ENCODE data around the gene IQCC.
A peak's percentile ranks its signal among the peaks of the same experiment; 100 is the strongest.

IQCC gene

GRCh38 chr1:32197837-32198236 is 7.6 kb upstream of the IQCC start:
- no peaks in the 10 kb centered on the region for H3K9me3 ChIP-seq (ENCODE audit: control insufficient read depth, insufficient read depth, low read length)

GRCh38 chr1:32198237-32199042 is 7.0 kb upstream of the IQCC start:
- Histone ChIP-seq H3K9ac (ENCODE audit: low read depth, low read length) (no peak overlapping the region), H3K9me3 (ENCODE audit: control insufficient read depth, insufficient read depth, low read length) (no peaks in the 10 kb centered on the region), H3K36me3 (ENCODE audit: control insufficient read depth, insufficient read depth, low read length) (peaks cover 31% of the 10 kb centered on the region), H3K4me3 (ENCODE audit: low read depth, low read length) (no peak overlapping the region), H3K27me3 (ENCODE audit: control insufficient read depth, insufficient read depth, low read length) (peaks cover under 1% of the 10 kb centered on the region), H3K4me1 (ENCODE audit: control insufficient read depth, insufficient read depth, low read length) (peaks cover 6% of the 10 kb centered on the region)

More at GRCh38 chr1:32197837-32198236, 7.6 kb upstream of the IQCC start:
- H3K4me3 ChIP-seq (ENCODE audit: low read depth, low read length) = no peak overlapping the region
- peaks cover 6% of the 10 kb centered on the region for H3K4me1 ChIP-seq (ENCODE audit: control insufficient read depth, insufficient read depth, low read length)
- H3K36me3 ChIP-seq (ENCODE audit: control insufficient read depth, insufficient read depth, low read length) = peaks cover 36% of the 10 kb centered on the region
- no peaks in the 10 kb centered on the region for H3K27me3 ChIP-seq (ENCODE audit: control insufficient read depth, insufficient read depth, low read length)
- no peak overlapping the region for H3K9ac ChIP-seq (ENCODE audit: low read depth, low read length)

GRCh38 chr1:32199043-32199716 is 6.3 kb upstream of the IQCC start:
- H3K36me3 ChIP-seq (ENCODE audit: control insufficient read depth, insufficient read depth, low read length) = peaks cover 25% of the 10 kb centered on the region
- H3K4me3 ChIP-seq (ENCODE audit: low read depth, low read length) = no peak overlapping the region
- no peaks in the 10 kb centered on the region for H3K9me3 ChIP-seq (ENCODE audit: control insufficient read depth, insufficient read depth, low read length)
- H3K9ac ChIP-seq (ENCODE audit: low read depth, low read length) = peak overlapping the region; percentile 14
- peaks cover 6% of the 10 kb centered on the region for H3K4me1 ChIP-seq (ENCODE audit: control insufficient read depth, insufficient read depth, low read length)
- peaks cover 8% of the 10 kb centered on the region for H3K27me3 ChIP-seq (ENCODE audit: control insufficient read depth, insufficient read depth, low read length)

GRCh38 chr1:32199717-32200072 is 5.8 kb upstream of the IQCC start:
- peak overlapping the region; percentile 14 for H3K9ac ChIP-seq (ENCODE audit: low read depth, low read length)
- H3K4me3 ChIP-seq (ENCODE audit: low read depth, low read length) = peak overlapping the region; percentile 63
- no peaks in the 10 kb centered on the region for H3K9me3 ChIP-seq (ENCODE audit: control insufficient read depth, insufficient read depth, low read length)
- peaks cover 13% of the 10 kb centered on the region for H3K27me3 ChIP-seq (ENCODE audit: control insufficient read depth, insufficient read depth, low read length)
- H3K4me1 ChIP-seq (ENCODE audit: control insufficient read depth, insufficient read depth, low read length) = peaks cover 7% of the 10 kb centered on the region
- H3K36me3 ChIP-seq (ENCODE audit: control insufficient read depth, insufficient read depth, low read length) = peaks cover 21% of the 10 kb centered on the region

GRCh38 chr1:32200226-32201010 is 5.1 kb upstream of the IQCC start, which contains the start of gene CCDC28B:
Gene CCDC28B (plus strand): TSS chr1:32200595. CDS start chr1:32201936, 1,341 bp downstream.
- Histone ChIP-seq H3K4me3 (ENCODE audit: low read depth, low read length) (peak within 1 kb of the TSS; percentile 63), H3K27me3 (ENCODE audit: control insufficient read depth, insufficient read depth, low read length) (peaks cover 16% of the 10 kb centered on the region), H3K9me3 (ENCODE audit: control insufficient read depth, insufficient read depth, low read length) (no peaks in the 10 kb centered on the region), H3K4me1 (ENCODE audit: control insufficient read depth, insufficient read depth, low read length) (peaks cover 9% of the 10 kb centered on the region), H3K9ac (ENCODE audit: low read depth, low read length) (peak within 1 kb of the TSS; percentile 14), H3K36me3 (ENCODE audit: control insufficient read depth, insufficient read depth, low read length) (peaks cover 14% of the 10 kb centered on the region)

- Histone ChIP-seq H3K4me1 (ENCODE audit: control insufficient read depth, insufficient read depth, low read length) (peaks cover 10% of the 10 kb centered on the region), H3K4me3 (ENCODE audit: low read depth, low read length) (peak overlapping the region; percentile 63), H3K9ac (ENCODE audit: low read depth, low read length) (no peak overlapping the region), H3K9me3 (ENCODE audit: control insufficient read depth, insufficient read depth, low read length) (no peaks in the 10 kb centered on the region), H3K36me3 (ENCODE audit: control insufficient read depth, insufficient read depth, low read length) (peaks cover 7% of the 10 kb centered on the region), H3K27me3 (ENCODE audit: control insufficient read depth, insufficient read depth, low read length) (peaks cover 16% of the 10 kb centered on the region)
Measured at GRCh38 chr1:32201011-32201855, 4.2 kb upstream of the IQCC start.

GRCh38 chr1:32204943-32205361 is 519 bp upstream of the IQCC start:
- peaks cover 12% of the 10 kb centered on the region for H3K4me1 ChIP-seq (ENCODE audit: control insufficient read depth, insufficient read depth, low read length)
- H3K4me3 ChIP-seq (ENCODE audit: low read depth, low read length) = peak overlapping the region; percentile 96
- H3K27me3 ChIP-seq (ENCODE audit: control insufficient read depth, insufficient read depth, low read length) = peaks cover 16% of the 10 kb centered on the region
- peak overlapping the region; percentile 24 for H3K9ac ChIP-seq (ENCODE audit: low read depth, low read length)
- H3K9me3 ChIP-seq (ENCODE audit: control insufficient read depth, insufficient read depth, low read length) = no peaks in the 10 kb centered on the region
- H3K36me3 ChIP-seq (ENCODE audit: control insufficient read depth, insufficient read depth, low read length) = no peaks in the 10 kb centered on the region

GRCh38 chr1:32208469-32208868 is 3.0 kb downstream of the IQCC start:
- H3K9ac ChIP-seq (ENCODE audit: low read depth, low read length) = no peak overlapping the region

GRCh38 chr1:32208891-32209328 is 3.4 kb downstream of the IQCC start, which contains the start of gene DCDC2B:
Gene DCDC2B (plus strand): TSS chr1:32209089. CDS start chr1:32209094, 5 bp downstream.
- peaks cover 2% of the 10 kb centered on the region for H3K36me3 ChIP-seq (ENCODE audit: control insufficient read depth, insufficient read depth, low read length)
- no peak within 1 kb of the TSS for H3K4me3 ChIP-seq (ENCODE audit: low read depth, low read length)
- peaks cover 11% of the 10 kb centered on the region for H3K27me3 ChIP-seq (ENCODE audit: control insufficient read depth, insufficient read depth, low read length)
- H3K9ac ChIP-seq (ENCODE audit: low read depth, low read length) = no peak within 1 kb of the TSS
- H3K9me3 ChIP-seq (ENCODE audit: control insufficient read depth, insufficient read depth, low read length) = no peaks in the 10 kb centered on the region
- H3K4me1 ChIP-seq (ENCODE audit: control insufficient read depth, insufficient read depth, low read length) = peaks cover 6% of the 10 kb centered on the region

More at GRCh38 chr1:32208469-32208868, 3.0 kb downstream of the IQCC start:
- Histone ChIP-seq H3K9me3 (ENCODE audit: control insufficient read depth, insufficient read depth, low read length) (no peaks in the 10 kb centered on the region), H3K36me3 (ENCODE audit: control insufficient read depth, insufficient read depth, low read length) (no peaks in the 10 kb centered on the region), H3K4me1 (ENCODE audit: control insufficient read depth, insufficient read depth, low read length) (peaks cover 6% of the 10 kb centered on the region), H3K4me3 (ENCODE audit: low read depth, low read length) (no peak overlapping the region), H3K27me3 (ENCODE audit: control insufficient read depth, insufficient read depth, low read length) (peaks cover 15% of the 10 kb centered on the region)

- H3K9ac ChIP-seq (ENCODE audit: low read depth, low read length) = no peak overlapping the region
Measured at GRCh38 chr1:32215629-32216480, 10.4 kb downstream of the IQCC start.

More at GRCh38 chr1:32215629-32216480, 10.4 kb downstream of the IQCC start:
- Histone ChIP-seq H3K4me1 (ENCODE audit: control insufficient read depth, insufficient read depth, low read length) (no peaks in the 10 kb centered on the region), H3K4me3 (ENCODE audit: low read depth, low read length) (no peak overlapping the region), H3K36me3 (ENCODE audit: control insufficient read depth, insufficient read depth, low read length) (peaks cover 17% of the 10 kb centered on the region), H3K27me3 (ENCODE audit: control insufficient read depth, insufficient read depth, low read length) (no peaks in the 10 kb centered on the region), H3K9me3 (ENCODE audit: control insufficient read depth, insufficient read depth, low read length) (no peaks in the 10 kb centered on the region)
